GM20431 (cell line): ENCODE measurements around the gene TP53I13.

Experiments used
- in situ Hi-C: fragments of 300-500 bp; cut with MseI, MboI; formaldehyde crosslinking; loops from one replicate; pipeline ENCODE4 v1.15.0; 2020; ENCODE audit warnings: low sequenced_read_pairs; ENCODE audit not compliant: unreplicated experiment

The TP53I13 gene

DNA sequence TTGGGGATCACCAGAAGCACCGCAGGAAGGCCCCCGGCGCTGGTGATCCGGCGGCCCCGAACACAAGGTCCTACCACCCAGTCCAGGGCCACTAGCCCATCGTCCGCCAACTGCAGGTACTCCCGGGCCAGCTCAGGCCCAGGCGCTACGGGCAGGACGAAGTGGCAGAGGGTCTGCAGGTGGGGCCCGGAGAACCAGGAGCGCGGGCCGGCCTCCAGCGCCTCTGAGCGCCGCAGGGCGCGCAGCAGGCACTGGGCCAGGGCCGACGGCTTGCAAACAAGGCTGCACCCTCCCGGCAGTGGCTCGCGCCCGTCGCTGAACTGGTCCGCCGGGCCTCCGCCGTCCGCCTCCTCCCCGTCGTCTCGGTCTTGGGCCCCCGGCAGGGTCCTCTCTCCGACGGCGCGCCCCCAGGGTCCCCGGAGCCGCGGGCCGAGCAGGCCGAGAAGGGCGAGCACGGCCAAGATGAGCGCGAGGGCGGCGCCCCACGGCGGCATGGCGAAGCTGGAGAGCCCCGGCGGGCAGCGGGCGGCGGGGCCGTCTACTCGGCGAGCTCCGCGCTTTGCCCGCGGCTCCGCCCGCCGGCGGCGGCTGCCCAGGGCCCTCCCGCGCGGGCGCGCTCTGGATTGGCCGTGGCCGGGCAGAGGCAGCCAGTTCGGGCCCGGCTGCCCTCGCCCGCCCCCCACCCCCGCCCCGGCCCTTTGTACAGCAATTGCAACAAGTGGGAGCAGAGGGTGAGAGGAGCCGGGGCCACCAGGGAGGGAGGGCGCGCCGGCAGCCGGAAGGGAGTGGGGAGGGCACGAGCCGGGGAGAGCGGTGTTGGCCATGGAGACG is 1.8 kb upstream of the TP53I13 start, which contains the start of gene ABHD15:
Gene ABHD15 (minus strand): TSS at position 565 of the 831 bp plus-strand sequence. CDS start 71 bp downstream, at position 494.
- in situ Hi-C loops, result no loop called here

DNA sequence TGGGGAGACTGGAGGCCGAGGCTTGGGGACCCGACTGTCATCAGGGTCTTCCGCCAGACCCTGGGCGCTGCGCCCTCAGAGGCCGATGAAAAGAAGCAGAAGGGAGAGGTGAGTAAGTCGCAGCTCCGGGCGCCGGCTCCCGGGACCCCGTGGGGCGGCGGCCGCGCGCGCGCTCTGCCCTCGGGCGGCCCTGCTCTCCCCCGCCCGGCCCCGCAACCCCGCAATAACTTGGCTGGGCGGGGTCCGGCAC is 1.3 kb upstream of the TP53I13 start:
- in situ Hi-C loops, result no loop called here

DNA sequence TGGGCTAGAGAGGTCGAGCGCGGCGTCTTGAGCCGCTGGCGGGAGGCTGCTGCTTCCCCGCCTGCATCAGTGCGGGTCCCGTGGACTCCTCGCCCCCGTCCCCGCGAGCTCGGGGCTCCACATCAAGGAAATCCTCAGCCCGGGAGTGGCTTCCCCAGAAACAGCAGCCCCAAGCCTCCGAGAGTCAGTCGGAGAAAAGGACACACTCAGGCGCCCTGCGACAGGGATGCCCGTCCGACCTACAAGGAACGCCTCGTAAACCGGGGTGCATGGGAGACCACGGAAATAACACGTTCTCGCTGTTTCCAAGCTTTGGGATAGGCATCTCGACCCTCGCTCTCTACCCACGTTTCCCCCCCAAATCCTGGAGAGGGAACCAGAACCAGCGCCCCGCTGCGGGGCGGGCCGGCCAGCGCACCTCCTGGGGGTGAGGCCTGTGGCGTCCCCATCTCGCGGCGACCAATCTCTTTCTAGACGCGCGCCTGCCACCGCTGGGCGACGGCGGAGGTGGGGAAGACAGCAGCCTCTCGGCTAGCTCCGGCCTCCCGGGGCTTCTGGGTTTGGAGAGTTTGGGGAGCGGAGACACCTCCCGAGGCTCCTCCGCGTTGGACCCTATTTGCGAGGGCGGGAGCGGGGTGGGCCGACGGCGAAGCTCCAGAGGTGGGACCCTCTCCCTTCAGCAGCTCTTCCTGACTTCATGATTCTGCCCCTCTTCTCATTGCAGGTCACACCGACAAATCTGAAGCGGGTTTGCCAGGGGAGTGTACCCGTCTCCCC is 759 bp upstream of the TP53I13 start:
- in situ Hi-C loops, result no loop called here

DNA sequence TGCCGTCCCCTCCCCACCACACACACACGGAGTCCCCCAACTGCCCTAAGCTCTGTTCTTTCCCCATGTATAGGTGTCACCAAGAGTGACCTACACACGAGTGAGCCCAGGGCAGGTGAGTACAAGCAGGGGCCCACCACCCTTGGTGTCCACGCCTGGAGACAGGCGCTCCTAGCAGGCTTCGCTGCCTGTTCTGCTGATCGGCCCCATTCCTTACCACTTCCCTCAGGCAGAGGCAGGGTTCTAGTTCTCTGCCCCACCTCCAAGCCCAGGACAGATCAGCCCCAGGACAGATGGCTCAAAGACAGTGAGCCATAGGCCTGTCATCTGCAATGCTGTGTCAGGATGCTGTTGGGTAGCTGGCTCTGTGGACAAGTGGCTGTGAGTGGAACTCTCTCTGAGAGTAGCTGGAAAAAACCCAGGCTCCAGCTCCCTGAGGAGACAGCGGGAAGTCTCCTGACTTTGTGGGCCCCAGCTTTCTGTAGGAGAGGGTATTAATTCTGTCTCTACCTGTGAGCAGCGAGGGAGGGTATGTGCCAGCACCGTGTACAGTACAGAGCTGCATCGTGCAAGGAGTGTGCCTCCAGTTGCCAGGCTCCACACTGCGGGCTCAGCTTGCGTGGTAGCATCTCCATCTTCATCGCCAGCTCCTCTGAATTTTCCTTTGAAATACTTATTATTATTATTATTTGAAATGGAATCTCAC is 897 bp downstream of the TP53I13 start:
- in situ Hi-C loops, result no loop called here

DNA sequence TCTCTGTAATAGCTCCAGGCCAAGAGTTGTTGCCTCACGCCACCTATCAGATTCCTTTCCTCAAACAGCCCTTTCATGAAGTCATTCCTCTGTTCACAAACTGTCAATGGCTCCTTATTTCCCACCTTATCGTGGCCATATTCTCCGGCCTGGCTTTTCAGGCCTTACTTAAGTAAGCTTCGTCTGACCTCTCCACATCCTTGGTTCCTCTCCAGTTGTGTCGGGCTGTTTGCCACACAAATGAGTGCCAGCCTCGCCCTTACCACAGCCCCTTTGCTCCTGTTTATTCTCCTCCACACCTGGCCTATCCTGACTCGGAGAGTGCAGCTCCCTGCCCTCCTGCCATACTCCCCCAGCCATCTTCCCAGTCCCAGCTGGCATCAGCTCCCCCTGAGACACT is 2.0 kb downstream of the TP53I13 start:
- in situ Hi-C loops, result no loop called here

DNA sequence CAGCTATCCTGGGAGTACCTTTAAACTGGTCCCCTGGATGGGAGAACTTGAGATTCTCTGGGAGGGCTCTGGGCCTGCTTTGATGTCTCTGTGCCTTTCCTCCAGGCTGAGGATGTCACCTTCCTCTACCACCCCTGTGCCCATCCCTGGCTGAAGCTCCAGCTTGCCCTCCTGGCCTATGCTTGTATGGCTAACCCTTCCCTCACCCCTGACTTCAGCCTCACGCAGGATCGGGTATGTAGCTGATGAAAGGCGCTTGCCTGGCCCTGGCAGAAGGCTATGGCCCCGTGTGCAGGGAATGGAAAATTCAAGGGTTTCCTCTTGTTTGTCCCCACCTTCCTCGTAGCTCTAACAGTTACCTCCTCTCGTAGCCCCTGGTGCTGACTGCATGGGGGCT is 3.0 kb downstream of the TP53I13 start:
- in situ Hi-C loops, result no loop called here

DNA sequence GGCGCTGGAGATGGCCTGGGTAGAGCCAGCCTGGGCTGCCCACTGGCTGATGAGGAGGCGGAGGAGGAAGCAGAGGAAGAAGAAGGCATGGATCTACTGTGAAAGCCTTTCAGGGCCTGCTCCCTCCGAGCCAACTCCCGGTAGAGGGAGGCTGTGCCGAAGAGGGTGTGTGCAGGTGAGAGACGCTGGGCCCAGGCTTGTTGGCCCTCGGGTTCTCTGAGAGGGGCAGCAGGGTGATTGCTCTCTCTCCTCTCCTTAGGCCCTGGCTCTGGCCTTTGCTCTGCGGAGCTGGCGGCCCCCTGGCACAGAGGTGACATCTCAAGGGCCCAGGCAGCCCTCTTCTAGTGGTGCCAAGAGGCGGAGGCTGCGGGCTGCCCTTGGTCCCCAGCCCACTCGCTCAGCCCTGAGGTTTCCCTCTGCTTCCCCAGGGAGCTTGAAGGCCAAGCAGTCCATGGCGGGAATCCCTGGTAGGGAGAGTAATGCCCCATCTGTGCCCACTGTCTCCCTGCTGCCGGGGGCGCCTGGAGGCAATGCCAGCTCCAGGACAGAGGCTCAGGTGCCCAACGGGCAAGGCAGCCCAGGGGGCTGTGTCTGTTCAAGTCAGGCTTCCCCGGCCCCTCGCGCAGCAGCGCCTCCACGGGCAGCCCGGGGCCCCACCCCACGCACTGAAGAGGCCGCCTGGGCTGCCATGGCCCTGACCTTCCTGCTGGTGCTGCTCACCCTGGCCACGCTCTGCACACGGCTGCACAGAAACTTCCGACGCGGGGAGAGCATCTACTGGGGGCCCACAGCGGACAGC is 3.6 kb downstream of the TP53I13 start:
- in situ Hi-C loops, result no loop called here

DNA sequence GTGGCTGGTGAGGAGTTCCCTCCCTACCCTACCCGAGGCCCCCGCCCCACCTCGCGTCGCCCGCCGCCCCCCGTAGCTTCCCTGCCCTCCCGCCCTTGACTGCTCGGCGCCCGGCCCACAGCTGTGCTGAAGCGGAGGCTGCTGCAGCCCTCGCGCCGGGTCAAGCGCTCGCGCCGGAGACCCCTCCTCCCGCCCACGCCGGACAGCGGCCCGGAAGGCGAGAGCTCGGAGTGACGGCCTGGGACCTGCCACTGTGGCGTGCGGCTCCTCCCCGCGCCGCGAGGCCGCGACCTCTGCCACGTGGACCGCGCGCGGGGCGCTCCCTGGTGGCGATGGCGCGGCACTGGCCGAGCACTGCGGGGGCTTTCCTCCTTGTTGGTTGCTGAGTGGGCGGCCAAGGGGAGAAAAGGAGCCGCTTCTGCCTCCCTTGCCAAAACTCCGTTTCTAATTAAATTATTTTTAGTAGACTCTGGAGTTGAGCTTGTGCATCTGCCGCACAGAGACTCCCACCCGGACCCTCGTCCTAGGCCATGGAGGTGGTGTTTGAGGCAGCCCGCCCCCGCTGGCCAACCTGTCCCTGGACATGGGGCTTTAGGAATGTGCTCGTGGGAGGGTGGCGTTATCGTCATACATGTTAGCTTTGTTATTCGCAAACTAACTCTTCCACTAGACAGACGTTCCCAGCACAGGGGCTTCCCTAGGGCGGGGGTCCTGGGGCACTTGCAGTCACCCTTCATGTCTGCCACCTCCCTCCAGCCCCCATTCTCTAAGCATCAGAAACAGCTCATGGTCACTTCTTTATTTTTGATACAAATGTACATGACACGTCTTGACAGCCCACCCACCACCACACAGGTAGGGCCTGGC is 4.4 kb downstream of the TP53I13 start:
- in situ Hi-C loops, result no loop called here

DNA sequence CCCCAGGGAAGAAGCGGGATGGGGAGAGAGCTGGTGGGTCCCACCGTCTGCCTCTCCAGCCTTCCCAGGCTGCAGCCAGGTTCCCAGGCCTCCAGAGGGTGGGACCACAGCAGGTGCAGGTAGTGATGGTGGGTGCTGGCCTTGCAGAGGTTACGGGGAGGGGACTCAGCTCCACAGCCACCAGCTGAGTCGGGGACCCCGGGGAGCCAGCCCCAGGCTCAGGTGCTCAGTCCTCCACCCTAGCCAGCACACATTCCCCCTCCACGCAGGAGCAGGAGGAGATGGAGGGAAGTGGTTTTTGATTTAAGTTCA is 5.0 kb downstream of the TP53I13 start:
- in situ Hi-C loops, result no loop called here

DNA sequence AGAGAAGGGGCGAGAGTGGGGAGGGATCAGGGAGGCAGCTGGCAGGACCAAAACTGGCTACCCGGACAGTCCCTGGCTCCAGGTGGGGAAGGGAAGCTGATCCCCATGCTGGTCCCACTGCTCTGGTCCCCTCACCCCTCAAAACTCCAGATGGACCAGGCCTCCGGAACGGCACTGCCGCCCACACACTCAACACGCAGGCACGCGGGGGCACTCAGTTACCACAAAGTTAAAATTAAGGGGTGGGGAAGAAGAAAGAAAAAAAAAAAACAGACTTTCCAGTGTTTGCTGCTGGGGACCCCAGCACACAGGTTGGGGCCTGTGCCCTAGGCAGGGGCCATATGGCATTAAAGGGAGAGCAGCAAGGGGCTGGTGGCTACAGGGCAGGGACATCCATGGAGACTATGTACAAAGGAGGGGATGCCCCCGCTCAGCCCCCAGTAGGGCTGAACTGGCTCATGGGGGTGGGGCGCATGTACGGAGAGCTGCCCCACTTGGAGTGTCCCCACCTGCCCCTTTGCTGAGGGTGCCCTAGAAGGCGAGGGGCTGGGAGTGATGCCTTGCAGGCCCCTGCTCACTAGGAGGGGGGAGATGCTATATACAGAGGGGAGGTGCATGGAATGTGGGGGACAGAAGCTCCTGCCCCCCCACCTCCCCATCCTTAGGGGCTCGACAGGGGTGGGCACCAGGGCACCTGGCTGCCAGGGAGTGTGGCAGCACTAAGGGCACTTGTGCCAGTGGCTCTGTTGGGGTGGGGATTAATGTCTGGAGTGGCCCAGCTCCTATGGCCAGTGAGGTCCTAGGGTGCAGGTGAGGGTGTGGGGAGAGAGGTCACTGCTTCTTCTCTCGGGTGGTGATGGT is 5.6 kb downstream of the TP53I13 start:
- in situ Hi-C loops, result no loop called here

DNA sequence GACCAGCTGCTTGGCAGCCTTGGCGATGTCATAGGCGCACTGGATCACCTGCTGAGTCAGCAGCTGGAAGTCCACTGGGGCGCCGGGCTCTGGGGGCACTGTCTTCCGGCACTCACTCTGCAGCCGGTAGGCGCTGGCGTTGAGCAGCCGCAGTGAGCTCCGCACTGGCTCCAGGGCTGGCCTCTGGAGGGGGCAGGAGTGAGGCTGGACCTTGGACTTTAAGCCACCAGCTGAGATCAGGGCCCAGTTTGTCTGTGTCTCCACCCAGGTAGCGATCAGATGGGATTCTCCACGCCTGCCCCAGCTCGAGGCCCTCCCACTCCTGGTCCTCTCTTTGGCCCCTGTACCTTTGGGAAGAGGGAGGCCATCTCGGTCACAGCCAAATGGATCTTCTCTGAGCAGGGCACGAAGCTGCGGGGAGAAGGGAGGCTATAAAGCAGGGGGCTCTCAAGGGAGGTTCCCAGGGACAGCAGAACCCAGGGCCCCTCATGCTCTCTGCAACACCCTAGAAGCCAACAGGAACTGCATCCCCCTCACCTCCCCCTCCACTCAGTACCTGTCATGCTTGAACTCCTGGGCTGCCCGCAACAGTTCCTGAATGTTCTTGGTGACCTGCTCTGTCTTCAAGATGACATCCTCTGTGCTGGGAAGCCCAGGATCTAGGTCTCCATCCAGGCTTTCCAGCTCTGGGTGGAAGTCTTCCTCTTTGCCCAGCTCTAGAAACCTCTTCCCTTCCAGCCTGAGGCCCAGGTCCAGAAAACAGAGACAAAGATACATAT is 6.4 kb downstream of the TP53I13 start:
- in situ Hi-C loops, result no loop called here

DNA sequence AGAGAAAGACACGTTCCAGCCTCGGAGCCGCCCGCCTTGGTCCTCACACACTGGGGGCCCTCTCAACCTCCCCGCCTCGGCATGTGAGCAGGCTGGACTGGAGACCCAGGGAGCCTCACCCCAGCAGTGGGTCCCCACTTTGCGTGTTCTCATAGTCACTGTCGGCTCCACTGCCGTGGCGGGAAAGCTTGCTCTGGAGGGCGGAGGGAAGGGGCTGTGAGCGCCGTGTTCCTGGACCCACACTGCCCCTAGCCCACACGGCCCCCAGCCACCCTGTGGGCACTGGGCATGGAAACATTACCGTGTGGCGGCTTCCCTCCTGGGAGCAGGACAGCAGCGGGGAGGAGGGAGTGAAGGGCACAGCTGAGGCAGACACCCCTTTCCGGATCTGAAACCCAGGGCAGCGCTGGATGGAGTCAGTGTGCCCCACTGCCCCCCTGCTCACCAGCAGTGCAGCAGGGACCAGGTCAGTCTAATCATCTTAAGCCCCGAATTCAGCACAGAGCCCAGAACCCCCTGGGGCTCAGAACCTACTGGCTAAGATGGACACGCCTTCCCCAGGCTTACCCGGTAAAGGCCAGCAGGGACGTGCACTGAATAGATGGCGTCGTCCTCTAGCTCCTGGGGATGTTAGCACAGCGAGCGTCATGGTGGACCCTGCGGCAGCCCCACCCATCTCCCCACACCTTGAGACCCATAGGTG is 7.2 kb downstream of the TP53I13 start:
- in situ Hi-C loops, result no loop called here

DNA sequence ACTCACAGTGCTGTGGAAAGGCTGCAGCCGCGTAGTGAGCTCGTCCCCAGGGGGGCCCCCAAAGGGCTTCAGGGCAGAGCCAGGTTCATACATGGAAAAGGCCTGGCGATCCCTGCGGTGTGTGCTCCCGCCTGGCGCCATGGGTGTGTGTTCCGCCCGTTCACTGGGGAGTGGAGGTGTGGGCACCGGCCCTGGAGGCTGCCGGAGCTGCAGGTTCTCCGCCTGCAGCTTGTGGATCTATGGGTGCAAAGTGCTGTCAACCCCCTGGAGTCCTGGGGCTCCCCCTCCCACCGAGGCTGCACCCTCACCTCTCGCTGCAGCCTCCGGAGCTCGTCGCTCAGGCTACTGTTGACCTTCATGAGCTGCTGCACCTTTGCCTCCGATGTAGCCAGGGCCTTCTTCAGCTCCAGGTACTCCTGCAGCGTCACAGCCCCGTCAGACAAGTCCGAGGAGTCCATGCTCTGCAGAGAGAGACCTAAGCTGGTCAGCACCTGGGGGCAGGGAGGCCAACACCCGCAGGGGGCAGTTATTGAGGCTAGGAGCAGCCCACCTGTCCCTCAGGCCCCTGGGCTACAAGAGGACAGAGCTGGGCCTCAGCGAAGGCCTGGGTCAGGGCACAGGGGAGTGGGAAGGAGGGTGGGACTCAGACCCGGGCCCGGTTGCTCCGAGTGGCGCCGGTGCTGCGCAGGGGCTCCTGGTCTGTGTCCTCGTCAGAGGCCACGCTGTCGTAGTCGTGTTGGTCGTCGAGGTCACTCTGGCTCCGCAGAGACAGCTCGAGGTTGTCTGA is 7.9 kb downstream of the TP53I13 start:
- in situ Hi-C loops, result no loop called here

DNA sequence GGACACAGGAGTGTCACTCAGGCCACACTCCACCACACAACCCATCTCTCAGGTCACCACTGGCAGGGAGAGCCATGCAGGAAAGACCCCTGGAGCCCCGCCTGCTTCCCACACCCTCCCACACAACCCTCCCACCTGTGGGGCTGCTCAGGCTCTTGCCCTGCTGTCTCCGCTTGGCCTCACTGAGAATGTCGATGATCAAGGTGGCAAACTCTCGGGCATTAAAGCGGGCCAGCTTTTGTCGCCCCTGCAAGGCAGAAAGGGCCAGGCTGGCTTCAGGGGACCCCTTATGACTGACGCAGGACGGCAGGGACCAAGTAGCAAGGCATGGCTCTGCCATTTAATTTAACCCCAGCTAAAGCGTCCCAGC is 8.5 kb downstream of the TP53I13 start:
- in situ Hi-C loops, result no loop called here

DNA sequence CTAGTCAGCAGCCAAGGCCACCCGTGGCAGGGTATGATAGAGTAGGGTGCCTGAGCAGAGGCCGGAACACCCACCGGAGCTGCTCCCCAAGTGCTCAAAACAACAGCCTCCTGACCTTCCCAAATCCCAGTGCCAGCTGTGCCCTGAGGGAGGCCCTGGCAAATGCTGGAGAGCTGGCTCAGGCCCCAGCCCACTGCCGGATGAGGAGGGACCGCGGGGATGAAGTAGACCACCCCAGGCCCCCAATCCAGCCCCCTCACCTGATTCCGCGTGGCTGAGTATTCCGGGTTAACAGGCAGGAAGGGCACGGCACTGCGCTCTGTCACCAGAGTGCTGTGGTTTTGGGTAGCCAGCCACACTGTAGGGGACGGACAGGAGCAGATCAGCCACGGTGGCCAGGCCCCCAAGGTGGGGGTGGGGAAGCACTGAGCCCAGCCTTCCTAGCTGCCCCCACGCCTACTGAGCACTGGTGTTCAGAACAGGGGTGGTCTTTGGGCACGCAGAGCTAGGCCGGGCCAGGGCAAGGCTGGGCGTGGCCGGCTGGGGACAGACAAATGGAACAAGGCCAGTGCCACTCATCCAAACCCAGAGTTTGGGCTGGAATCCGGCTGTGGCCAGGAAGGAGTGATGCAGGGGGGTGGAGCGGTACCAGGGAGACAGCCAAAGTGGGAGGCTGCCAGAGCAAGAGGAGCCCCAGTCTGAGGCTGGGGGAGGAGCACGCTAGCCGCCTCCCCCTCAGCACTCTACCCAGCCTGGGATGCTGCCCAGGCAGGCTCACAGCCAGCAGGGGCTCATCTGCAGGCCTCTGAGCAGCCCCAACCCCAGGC is 9.1 kb downstream of the TP53I13 start:
- in situ Hi-C loops, result no loop called here
